GM23248 (cell line): Measurements from ENCODE around the gene TMEM25. TPM values are rescaled to one million over a fixed set of nuclear protein-coding genes. Genes with fewer than 3 reads are reported as not detected.
"Not testable (repeated sequence)": the region's sequence is repeated elsewhere in the genome, so short reads cannot be mapped to it uniquely, and the experiment has no call there.

Experiments
- DNase-seq: peaks from one replicate; pipeline ENCODE4 v3.0.0-alpha.2; 2015
- H2AFZ ChIP-seq: fragments of 200-600 bp; sonication (generic); 2 replicates; pipeline ENCODE4 v1.6.1; 2016; ENCODE audit warnings: antibody characterized with exemption
- H3F3A ChIP-seq: fragments of 200-600 bp; sonication (generic); 2 replicates; pipeline ENCODE4 v1.6.1; 2016; ENCODE audit warnings: mild to moderate bottlenecking, antibody characterized with exemption, mixed run types; ENCODE audit not compliant: insufficient read depth
- H3K27ac ChIP-seq: fragments of 200-600 bp; sonication (generic); 2 replicates; pipeline ENCODE4 v1.5.1; 2016; ENCODE audit warnings: mild to moderate bottlenecking
- H3K27me3 ChIP-seq: fragments of 200-600 bp; sonication (generic); replicated peaks from 2 replicates; pipeline ENCODE4 v1.6.1; 2016; ENCODE audit warnings: mild to moderate bottlenecking; ENCODE audit not compliant: insufficient read depth
- H3K36me3 ChIP-seq: fragments of 200-600 bp; sonication (generic); 2 replicates; pipeline ENCODE4 v1.6.1; 2016; ENCODE audit warnings: low read depth, mild to moderate bottlenecking
- H3K4me1 ChIP-seq: fragments of 200-600 bp; sonication (generic); 2 replicates; pipeline ENCODE4 v1.6.1; 2016; ENCODE audit warnings: mild to moderate bottlenecking; ENCODE audit not compliant: insufficient read depth
- H3K4me2 ChIP-seq: fragments of 200-600 bp; sonication (generic); one replicate; pipeline ENCODE4 v1.6.1; 2016; ENCODE audit warnings: mild to moderate bottlenecking; ENCODE audit not compliant: unreplicated experiment
- H3K4me3 ChIP-seq: fragments of 200-600 bp; sonication (generic); 2 replicates; pipeline ENCODE4 v1.5.1; 2016; ENCODE audit warnings: mild to moderate bottlenecking
- H3K79me2 ChIP-seq: fragments of 200-600 bp; sonication (generic); 2 replicates; pipeline ENCODE4 v1.6.1; 2016; ENCODE audit warnings: mild to moderate bottlenecking; ENCODE audit not compliant: insufficient read depth
- H3K9ac ChIP-seq: fragments of 200-600 bp; sonication (generic); 2 replicates; pipeline ENCODE4 v1.6.1; 2016; ENCODE audit warnings: mild to moderate bottlenecking
- H3K9me2 ChIP-seq: fragments of 200-600 bp; sonication (generic); 2 replicates; pipeline ENCODE4 v1.6.1; 2016; ENCODE audit warnings: mixed run types, mild to moderate bottlenecking, moderate library complexity; ENCODE audit not compliant: insufficient read depth
- H3K9me3 ChIP-seq: fragments of 200-600 bp; sonication (generic); one replicate; pipeline ENCODE4 v1.6.1; 2017; ENCODE audit warnings: low read depth
- H4K20me1 ChIP-seq: fragments of 200-600 bp; sonication (generic); 2 replicates; pipeline ENCODE4 v1.6.0; 2016; ENCODE audit not compliant: insufficient read depth
- EZH2 ChIP-seq: fragments of 200-600 bp; sonication (generic); IDR thresholded peaks from 2 replicates; pipeline ENCODE4 v1.6.1; 2018; ENCODE audit warnings: antibody characterized with exemption, mild to moderate bottlenecking; ENCODE audit not compliant: insufficient read depth, poor library complexity, severe bottlenecking
- EZH2phosphoT487 ChIP-seq: fragments of 200-600 bp; sonication (generic); IDR thresholded peaks from 2 replicates; pipeline ENCODE4 v1.6.1; 2018; ENCODE audit warnings: antibody characterized with exemption, moderate library complexity, mild to moderate bottlenecking, low read depth; ENCODE audit not compliant: insufficient read depth
- WGBS, 2 experiments: methylation state at CpG; one replicate each; pipeline ENCODE4 v1.1.6; 2015 to 2017; ENCODE audit warnings: low lambda C conversion rate in 2 of 2, low coverage in 1 of 2; ENCODE audit errors: missing lambda C conversion rate in 2 of 2; 5-methylcytosine and 5-hydroxymethylcytosine counted together
- in situ Hi-C: fragments of 300-500 bp; cut with MboI; formaldehyde crosslinking; loops from 2 replicates; pipeline ENCODE4 v1.15.0; 2020
- polyA plus RNA-seq: library from polyadenylated mRNA; unstranded; fragments of >200 nt; fragmentation: Nextera tagmentation; extraction: Ambion mirVana; gene quantifications from 2 replicates; pipeline ENCODE4 v1.2.1, GENCODE V29; 2016
- total RNA-seq: library from RNA; depleted of rRNA; stranded (reverse); fragments of >200 nt; shearing (Covaris generic); gene quantifications from 2 replicates; pipeline ENCODE4 v1.2.3, GENCODE V29; 2014

Gene TMEM25
- total and polyA plus RNA-seq, 2 experiments from 2014 or later: 7.1 to 10.6 TPM

- peaks cover 20% of the 10 kb centered on the region; the same call in 1 of the 2 replicates for H4K20me1 ChIP-seq
- H3K27me3 ChIP-seq: no peaks in the 10 kb centered on the region
- no peak overlapping the region for H3K4me3 ChIP-seq
- no peaks in the 10 kb centered on the region for H3K9me2 ChIP-seq
- H3K9me3 ChIP-seq: no peaks in the 10 kb centered on the region
- H3K9ac ChIP-seq: no peak overlapping the region
- H3K79me2 ChIP-seq: peaks cover 51% of the 10 kb centered on the region
- no peak for TF ChIP-seq EZH2phosphoT487
- TF ChIP-seq EZH2: no peak
- H2AFZ ChIP-seq: no peak overlapping the region
- H3K27ac ChIP-seq: peak overlapping the region; percentile 100; the same call in 1 of the 2 replicates
- DNase-seq: no peak
- H3F3A ChIP-seq: peaks cover 27% of the 10 kb centered on the region
- H3K4me1 ChIP-seq: peaks cover 24% of the 10 kb centered on the region
- in situ Hi-C loops: no loop called here
- WGBS, 2 experiments: 100% methylated on average over 1 of the region's 1 CpG
- no peak overlapping the region for H3K4me2 ChIP-seq
- H3K36me3 ChIP-seq: no peaks in the 10 kb centered on the region
Observed at GRCh38 chr11:118570787-118571186, 39.8 kb downstream of the TMEM25 start.

- Histone ChIP-seq H3K79me2 (peaks cover 60% of the 10 kb centered on the region), H4K20me1 (peaks cover 25% of the 10 kb centered on the region; the same call in 1 of the 2 replicates), H3K4me1 (peaks cover 30% of the 10 kb centered on the region), H3K9ac (peak overlapping the region; percentile 100), H3K4me2 (peak overlapping the region; percentile 72), H3K4me3 (peak overlapping the region; percentile 95), H3K27ac (peak overlapping the region; percentile 100), H2AFZ (peak overlapping the region; percentile 88), H3F3A (peaks cover 30% of the 10 kb centered on the region)
- H3K9me3 ChIP-seq, H3K27me3 ChIP-seq, in situ Hi-C loops, H3K36me3 ChIP-seq, H3K9me2 ChIP-seq: not testable (repeated sequence)
- 11 to 15% methylated on average over 15 of the region's 15 CpGs for WGBS, 2 experiments
- peak; percentile 44 for DNase-seq
Observed at GRCh38 chr11:118571701-118572060, 40.7 kb downstream of the TMEM25 start.

GRCh38 chr11:118572061-118572980 lies 41.3 kb downstream of the TMEM25 start, which contains the start of gene ARCN1:
TSS of gene ARCN1 (plus strand) at chr11:118572409. CDS start at chr11:118572548, 139 bp downstream.
- Histone ChIP-seq H3K9ac (peak within 1 kb of the TSS; percentile 100), H3K36me3 (no peaks in the 10 kb centered on the region), H2AFZ (peak within 1 kb of the TSS; percentile 88), H3K79me2 (peaks cover 67% of the 10 kb centered on the region), H3K9me2 (no peaks in the 10 kb centered on the region), H3K27me3 (no peaks in the 10 kb centered on the region), H3F3A (peaks cover 32% of the 10 kb centered on the region), H3K4me3 (peak within 1 kb of the TSS; percentile 95), H3K27ac (peak within 1 kb of the TSS; percentile 100), H4K20me1 (peaks cover 30% of the 10 kb centered on the region; the same call in 1 of the 2 replicates), H3K9me3 (no peaks in the 10 kb centered on the region), H3K4me2 (peak within 1 kb of the TSS; percentile 92), H3K4me1 (peaks cover 37% of the 10 kb centered on the region)
- 1 to 2% methylated on average over 46 to 54 of the region's 55 CpGs for WGBS, 2 experiments
- DNase-seq: peak; percentile 91
- in situ Hi-C loops: no loop called here
- TF ChIP-seq EZH2 (no peak), EZH2phosphoT487 (no peak)

- Histone ChIP-seq H3K4me2 (peak overlapping the region; percentile 92), H4K20me1 (peaks cover 30% of the 10 kb centered on the region; the same call in 1 of the 2 replicates), H3K27me3 (no peaks in the 10 kb centered on the region), H3K4me3 (peak overlapping the region; percentile 95), H3K9ac (peak overlapping the region; percentile 100), H3K9me2 (no peaks in the 10 kb centered on the region), H3K4me1 (peaks cover 41% of the 10 kb centered on the region), H3K9me3 (no peaks in the 10 kb centered on the region), H3F3A (peaks cover 35% of the 10 kb centered on the region), H3K27ac (peak overlapping the region; percentile 100), H2AFZ (no peak overlapping the region), H3K79me2 (peaks cover 74% of the 10 kb centered on the region), H3K36me3 (no peaks in the 10 kb centered on the region)
- in situ Hi-C loops: no loop called here
- DNase-seq: peak; percentile 82
- no peak for TF ChIP-seq EZH2phosphoT487
- no peak for TF ChIP-seq EZH2
- 1 to 3% methylated on average over 10 of the region's 10 CpGs for WGBS, 2 experiments
Observed at GRCh38 chr11:118572981-118573550, 42.1 kb downstream of the TMEM25 start.
